Lung (tissue), 12 donors: ENCODE measurements around the gene COL8A1. TPM values are rescaled to one million over a fixed set of nuclear protein-coding genes. Genes with fewer than 3 reads are reported as not detected.

Experiments
- ATAC-seq: fragments of 200-7000 bp; cut with Tn5 transposase; one replicate; pipeline ENCODE4 v1.9.1; 2020; ENCODE audit warnings: moderate number of reproducible peaks; ENCODE audit not compliant: insufficient read depth, low FRiP score
- DNase-seq, 3 donors: peaks; one replicate each; pipeline ENCODE4 v3.0.0-alpha.2; 2013 to 2017
- H3K27ac ChIP-seq, 2 donors: one replicate each; pipeline ENCODE4 v1.5.1; 2013; ENCODE audit warnings: mild to moderate bottlenecking in 2 of 2, moderate library complexity in 2 of 2, control low read depth in 1 of 2, inconsistent platforms in 1 of 2, low read depth in 1 of 2, low read length in 1 of 2
- H3K27me3 ChIP-seq, 3 donors: one replicate each; pipeline ENCODE4 v1.5.1; 2013; ENCODE audit warnings: low read length in 2 of 3; ENCODE audit not compliant: control insufficient read depth in 3 of 3, insufficient read depth in 3 of 3
- H3K36me3 ChIP-seq, 4 donors: one replicate each; pipeline ENCODE4 v1.5.1; 2013; ENCODE audit warnings: low read length in 4 of 4, mild to moderate bottlenecking in 1 of 4, moderate library complexity in 1 of 4; ENCODE audit not compliant: control insufficient read depth in 4 of 4, insufficient read depth in 4 of 4
- H3K4me1 ChIP-seq, 5 donors: one replicate each; pipeline ENCODE4 v1.5.1; 2013; ENCODE audit warnings: low read length in 5 of 5, mild to moderate bottlenecking in 2 of 5, moderate library complexity in 1 of 5; ENCODE audit not compliant: control insufficient read depth in 5 of 5, insufficient read depth in 5 of 5
- H3K4me3 ChIP-seq: one replicate; pipeline ENCODE4 v1.5.1; 2013; ENCODE audit warnings: mild to moderate bottlenecking, control low read depth, moderate library complexity
- H3K9ac ChIP-seq, 2 donors: one replicate each; pipeline ENCODE4 v1.5.1; 2013; ENCODE audit warnings: low read length in 2 of 2, control low read depth in 1 of 2; ENCODE audit not compliant: insufficient read depth in 1 of 2
- H3K9me3 ChIP-seq, 4 donors: one replicate each; pipeline ENCODE4 v1.5.1; 2013; ENCODE audit warnings: low read length in 3 of 4, mild to moderate bottlenecking in 1 of 4, moderate library complexity in 1 of 4; ENCODE audit not compliant: control insufficient read depth in 4 of 4, insufficient read depth in 3 of 4
- WGBS, 2 donors: extraction: QIAGEN DNeasy Blood & Tissue Kit; methylation state at CpG; one replicate each; pipeline ENCODE4 v1.1.7; 2013; 5-methylcytosine and 5-hydroxymethylcytosine counted together
- polyA plus RNA-seq, 2 donors: library from polyadenylated mRNA; stranded (reverse); fragments of 200-250 nt; gene quantifications; one replicate each; pipeline ENCODE4 v1.2.1, GENCODE V29; 2013
- total RNA-seq, 2 donors: library from RNA; depleted of rRNA in 1 of 2; stranded (reverse); fragments of >200 nt in 1 of 2; gene quantifications; one replicate each; pipeline ENCODE4 v1.2.1, GENCODE V29; 2014 to 2021
- TF ChIP-seq, protein P1 (sequence below): IDR thresholded peaks from 2 replicates; pipeline ENCODE4 v1.5.1; 2012; ENCODE audit warnings: mild to moderate bottlenecking; ENCODE audit errors: control extremely low read depth, extremely low read depth
- donor health status: control.
- donor health status: control.
- donor health status: Bipolar disorder and iron deficiency.
- donor health status: healthy.
- donor health status: DM: yes; HTN: yes; CAD: no.

The COL8A1 gene
- total and polyA plus RNA-seq, 4 donors: 19.5 to 84.6 (median 57.1) TPM

DNA sequence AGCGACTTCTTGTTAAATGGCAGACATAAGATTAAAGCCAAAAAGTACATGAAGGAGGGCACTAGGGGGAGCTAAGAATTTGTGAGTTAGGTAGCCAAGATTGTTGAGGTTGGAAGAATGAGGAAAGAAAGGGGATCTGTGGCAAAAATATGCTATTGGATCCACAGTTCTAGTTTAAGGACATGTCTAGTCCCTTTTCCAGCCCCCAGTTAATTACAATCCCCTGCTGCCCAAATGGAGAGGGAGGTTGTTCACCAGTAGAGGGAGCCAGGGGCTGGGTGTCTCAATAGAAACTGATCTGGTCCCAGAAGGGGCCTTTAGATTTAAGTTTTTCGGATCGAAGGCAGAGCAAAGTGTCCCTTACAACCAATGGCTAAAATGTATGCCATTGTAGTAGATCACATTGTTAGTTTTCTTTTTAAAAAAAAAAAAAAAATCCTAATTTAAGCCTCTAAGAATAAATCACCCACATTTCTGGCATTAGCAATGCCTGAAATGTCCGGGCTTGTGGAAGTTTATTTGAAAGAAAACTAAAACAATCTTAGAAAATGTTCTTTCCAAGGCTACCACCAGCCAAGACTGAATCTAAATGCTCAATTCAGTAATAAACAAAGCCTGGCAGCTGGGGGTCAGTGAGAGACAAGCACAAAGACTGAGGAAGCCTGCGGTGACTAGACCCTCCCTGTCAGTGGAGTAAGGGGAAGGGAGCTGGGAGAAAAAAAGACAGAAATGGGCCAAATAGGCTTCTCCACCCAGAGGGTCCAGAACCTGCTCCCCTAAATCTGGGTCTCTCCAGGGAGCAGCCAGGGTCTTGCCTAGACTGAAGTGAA, 7.1 kb downstream of the COL8A1 start:
- Histone ChIP-seq H3K9me3 (no peaks in the 10 kb centered on the region), H3K36me3 (no peaks in the 10 kb centered on the region), H3K9ac (no peak overlapping the region), H3K4me3 (no peak overlapping the region), H3K27me3 (peaks cover 0 to 5% (median 0%) of the 10 kb centered on the region in 3 donors), H3K27ac (peak overlapping the region; percentile 4 to 45), H3K4me1 (no peaks in the 10 kb centered on the region)
- TF ChIP-seq, protein P1, sequence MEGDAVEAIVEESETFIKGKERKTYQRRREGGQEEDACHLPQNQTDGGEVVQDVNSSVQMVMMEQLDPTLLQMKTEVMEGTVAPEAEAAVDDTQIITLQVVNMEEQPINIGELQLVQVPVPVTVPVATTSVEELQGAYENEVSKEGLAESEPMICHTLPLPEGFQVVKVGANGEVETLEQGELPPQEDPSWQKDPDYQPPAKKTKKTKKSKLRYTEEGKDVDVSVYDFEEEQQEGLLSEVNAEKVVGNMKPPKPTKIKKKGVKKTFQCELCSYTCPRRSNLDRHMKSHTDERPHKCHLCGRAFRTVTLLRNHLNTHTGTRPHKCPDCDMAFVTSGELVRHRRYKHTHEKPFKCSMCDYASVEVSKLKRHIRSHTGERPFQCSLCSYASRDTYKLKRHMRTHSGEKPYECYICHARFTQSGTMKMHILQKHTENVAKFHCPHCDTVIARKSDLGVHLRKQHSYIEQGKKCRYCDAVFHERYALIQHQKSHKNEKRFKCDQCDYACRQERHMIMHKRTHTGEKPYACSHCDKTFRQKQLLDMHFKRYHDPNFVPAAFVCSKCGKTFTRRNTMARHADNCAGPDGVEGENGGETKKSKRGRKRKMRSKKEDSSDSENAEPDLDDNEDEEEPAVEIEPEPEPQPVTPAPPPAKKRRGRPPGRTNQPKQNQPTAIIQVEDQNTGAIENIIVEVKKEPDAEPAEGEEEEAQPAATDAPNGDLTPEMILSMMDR: peak; percentile 13
- 77 to 84% methylated on average over 5 of the region's 5 CpGs for WGBS, 2 donors
- DNase-seq (peak in 2 of 3 donors; percentile 23 to 47), ATAC-seq (no peak)

DNA sequence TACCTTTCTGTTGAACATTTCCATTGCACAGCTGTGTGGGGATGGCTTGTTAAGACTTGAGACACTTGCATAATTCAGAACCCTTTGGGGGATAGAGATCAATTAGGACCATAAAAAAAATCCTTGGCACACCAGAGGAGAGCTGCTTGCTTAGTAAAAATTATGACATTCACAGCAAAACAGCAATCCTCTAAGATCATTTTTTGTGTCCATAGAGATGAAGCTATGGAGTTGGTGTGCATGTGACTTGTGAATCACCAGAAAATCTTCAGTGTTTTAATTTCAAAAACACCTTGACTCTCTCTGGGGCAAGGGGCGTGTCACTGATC, 7.7 kb downstream of the COL8A1 start:
- Histone ChIP-seq H3K36me3 (no peaks in the 10 kb centered on the region), H3K27me3 (peaks cover 0 to 2% (median 0%) of the 10 kb centered on the region in 3 donors), H3K27ac (peak overlapping the region in 1 of 2 donors; percentile 45), H3K4me1 (no peaks in the 10 kb centered on the region), H3K4me3 (no peak overlapping the region), H3K9me3 (no peaks in the 10 kb centered on the region), H3K9ac (no peak overlapping the region)
- no peak for ATAC-seq
- TF ChIP-seq, protein P1: no peak
- 86 to 92% methylated on average over 1 of the region's 1 CpG for WGBS, 2 donors
- no peak for DNase-seq

DNA sequence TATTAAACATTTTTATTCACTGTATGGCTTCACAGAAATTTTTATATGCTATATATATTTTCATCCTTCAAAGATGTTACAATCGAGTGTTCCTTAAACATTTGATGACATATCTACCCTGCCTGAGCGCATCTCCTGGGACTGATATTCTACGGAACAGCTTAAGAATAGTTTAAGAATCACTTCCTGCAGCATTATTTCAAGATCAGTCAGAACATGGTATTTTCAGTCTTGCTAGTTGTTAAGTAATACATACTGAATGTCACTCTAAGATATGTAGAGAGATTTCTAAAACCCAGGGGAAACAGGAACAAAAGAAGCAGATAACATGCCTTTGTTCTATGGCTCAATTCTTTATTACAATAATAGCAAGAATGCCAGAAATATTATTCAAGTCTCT, 8.7 kb downstream of the COL8A1 start:
- Histone ChIP-seq H3K9me3 (no peaks in the 10 kb centered on the region), H3K27ac (no peak overlapping the region), H3K4me1 (peaks cover 0 to 5% (median 0%) of the 10 kb centered on the region in 5 donors), H3K27me3 (peaks cover 0 to 2% (median 0%) of the 10 kb centered on the region in 3 donors), H3K4me3 (no peak overlapping the region), H3K36me3 (no peaks in the 10 kb centered on the region), H3K9ac (no peak overlapping the region)
- no peak for ATAC-seq
- TF ChIP-seq, protein P1: no peak
- no peak for DNase-seq
- 75 to 83% methylated on average over 3 of the region's 3 CpGs for WGBS, 2 donors
